ENCODE data around the gene HIBCH.
"Not testable (repeated sequence)": the region's sequence is repeated elsewhere in the genome, so short reads cannot be mapped to it uniquely, and the experiment has no call there.

The HIBCH gene

GRCh38 chr2:190319555-190320498, at the start of gene HIBCH:
TSS of gene HIBCH (minus strand) at chr2:190319826. CDS start at chr2:190319750, 76 bp downstream.
- in situ Hi-C loops (cut with HindIII; ENCODE audit: low sequenced_read_pairs): no loop called here

GRCh38 chr2:190367091-190367490, 47.5 kb upstream of the HIBCH start:
- in situ Hi-C loops (cut with HindIII; ENCODE audit: low sequenced_read_pairs): no loop called here

- in situ Hi-C loops (cut with HindIII; ENCODE audit: low sequenced_read_pairs): no loop called here
These were observed 46.7 kb upstream of the HIBCH start for GRCh38 chr2:190366248-190366753.

- in situ Hi-C loops (cut with HindIII; ENCODE audit: low sequenced_read_pairs): no loop called here
These were observed 46.0 kb upstream of the HIBCH start for GRCh38 chr2:190365499-190366204.

- in situ Hi-C loops (cut with HindIII; ENCODE audit: low sequenced_read_pairs): no loop called here
These were observed 43.3 kb upstream of the HIBCH start for GRCh38 chr2:190362894-190363293.

GRCh38 chr2:190361572-190361971, 41.9 kb upstream of the HIBCH start:
- in situ Hi-C loops (cut with HindIII; ENCODE audit: low sequenced_read_pairs): no loop called here

GRCh38 chr2:190360965-190361364, 41.3 kb upstream of the HIBCH start:
- in situ Hi-C loops (cut with HindIII; ENCODE audit: low sequenced_read_pairs): no loop called here

- in situ Hi-C loops (cut with HindIII; ENCODE audit: low sequenced_read_pairs): no loop called here
These were observed 40.9 kb upstream of the HIBCH start for GRCh38 chr2:190360561-190360960.

GRCh38 chr2:190358655-190359448, 39.2 kb upstream of the HIBCH start:
- in situ Hi-C loops (cut with HindIII; ENCODE audit: low sequenced_read_pairs): not testable (repeated sequence)

GRCh38 chr2:190357600-190357999, 38.0 kb upstream of the HIBCH start:
- in situ Hi-C loops (cut with HindIII; ENCODE audit: low sequenced_read_pairs): no loop called here

GRCh38 chr2:190355968-190356644, 36.5 kb upstream of the HIBCH start:
- in situ Hi-C loops (cut with HindIII; ENCODE audit: low sequenced_read_pairs): no loop called here

GRCh38 chr2:190354003-190354690, 34.5 kb upstream of the HIBCH start:
- in situ Hi-C loops (cut with HindIII; ENCODE audit: low sequenced_read_pairs): no loop called here

- in situ Hi-C loops (cut with HindIII; ENCODE audit: low sequenced_read_pairs): no loop called here
These were observed 33.9 kb upstream of the HIBCH start for GRCh38 chr2:190353537-190353899.

- in situ Hi-C loops (cut with HindIII; ENCODE audit: low sequenced_read_pairs): no loop called here
These were observed 33.3 kb upstream of the HIBCH start for GRCh38 chr2:190352668-190353536.

GRCh38 chr2:190351955-190352354, 32.3 kb upstream of the HIBCH start:
- in situ Hi-C loops (cut with HindIII; ENCODE audit: low sequenced_read_pairs): no loop called here

GRCh38 chr2:190350371-190350770, 30.7 kb upstream of the HIBCH start:
- in situ Hi-C loops (cut with HindIII; ENCODE audit: low sequenced_read_pairs): no loop called here

- in situ Hi-C loops (cut with HindIII; ENCODE audit: low sequenced_read_pairs): loop anchor here (5.0 kb wide), 1 partner anchor 48 kb away; no protein-coding TSS in a partner anchor
These were observed 24.7 kb upstream of the HIBCH start for GRCh38 chr2:190344276-190344827.

GRCh38 chr2:190343536-190344275, 24.1 kb upstream of the HIBCH start, which contains the start of gene INPP1:
TSS of gene INPP1 (plus strand) at chr2:190343589. CDS start at chr2:190360103, 16,514 bp downstream.
- in situ Hi-C loops (cut with HindIII; ENCODE audit: low sequenced_read_pairs): loop anchor here (5.0 kb wide), 1 partner anchor 49 kb away; no protein-coding TSS in a partner anchor
